ENCODE results near the gene KRTAP19-4. TPM values are rescaled to one million over a fixed set of nuclear protein-coding genes. Genes with fewer than 3 reads are reported as not detected.

KRTAP19-4 gene
- total and polyA plus RNA-seq, 7 experiments from 2014 or later: not detected

DNA sequence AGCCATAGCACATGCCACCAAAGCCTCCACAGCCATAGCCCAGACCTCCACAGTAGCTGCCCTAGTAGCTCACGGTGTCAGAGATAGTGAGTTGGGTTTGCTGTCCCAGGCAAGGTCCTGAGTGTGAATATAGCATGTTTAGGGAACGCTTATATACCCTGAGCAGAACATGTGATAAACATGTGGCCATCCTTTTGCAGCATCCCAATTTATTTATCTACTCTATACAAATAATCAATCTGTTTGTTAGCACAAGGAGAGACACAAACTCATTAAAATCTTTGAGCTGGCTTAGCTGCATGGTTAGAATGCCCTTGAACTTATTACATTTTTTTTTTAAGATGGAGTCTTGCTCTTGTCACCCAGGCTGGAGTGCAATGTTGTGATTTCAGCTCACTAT lies 9.6 kb downstream of the KRTAP19-4 start, which contains the start of gene KRTAP19-2:
KRTAP19-2 (minus strand) TSS at position 101 of the 400 bp plus-strand sequence; CDS start at position 13, 88 bp downstream.
- Histone ChIP-seq H3K36me3 (ENCODE audit: control insufficient read depth in 2 of 3, insufficient read depth in 3 of 3, low read length in 3 of 3) (no peaks in the 10 kb centered on the region), H3K27me3 (ENCODE audit: control insufficient read depth in 2 of 2, insufficient read depth in 2 of 2, low read length in 2 of 2) (no peaks in the 10 kb centered on the region), H3K4me1 (ENCODE audit: control insufficient read depth in 2 of 2, insufficient read depth in 2 of 2, low read length in 2 of 2) (no peaks in the 10 kb centered on the region), H3K9me3 (ENCODE audit: control insufficient read depth in 2 of 3, low read length in 3 of 3) (peaks cover 0 to 6% (median 0%) of the 10 kb centered on the region in 3 experiments), H3K4me3 (ENCODE audit: low read length) (no peak within 1 kb of the TSS), H3K27ac (ENCODE audit: low read depth, low read length) (no peak within 1 kb of the TSS)
- DNase-seq (no peak), ATAC-seq (no peak)
- Mint-ChIP-seq H3K36me3 (peaks cover 0 to 6% (median 0%) of the 10 kb centered on the region in 5 donors), H3K9me3 (peaks cover 1 to 20% (median 8%) of the 10 kb centered on the region in 11 donors), H3K27ac (no peak within 1 kb of the TSS), H3K27me3 (peaks cover 0 to 7% (median 4%) of the 10 kb centered on the region in 5 donors), H3K4me3 (no peak within 1 kb of the TSS), H3K4me1 (no peaks in the 10 kb centered on the region)
- ChIA-PET POLR2A (no interaction called here), CTCF (no interaction called here)
- intact Hi-C loops (cut with micrococcal nuclease): no loop called here

DNA sequence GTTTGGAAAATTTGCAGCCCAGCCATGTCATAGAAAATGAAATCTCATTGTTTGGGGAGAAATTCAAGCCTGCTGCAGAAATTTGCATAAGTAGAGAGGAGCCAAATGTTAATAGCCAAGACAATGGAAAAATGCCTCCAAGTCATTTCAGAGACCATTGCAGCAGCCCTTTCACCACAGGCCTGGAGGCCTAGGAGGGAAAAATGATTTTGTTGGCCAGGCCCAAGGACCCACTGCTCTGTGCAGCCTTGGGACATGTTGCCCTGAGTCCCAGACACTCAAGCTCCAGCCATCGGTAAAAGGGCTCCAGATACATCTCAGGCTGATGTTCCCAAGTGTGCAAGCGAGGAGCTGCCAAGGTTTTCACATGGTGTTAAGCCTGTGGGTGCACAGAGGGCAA lies 10.8 kb downstream of the KRTAP19-4 start:
- no peak overlapping the region for H3K27ac Mint-ChIP-seq
- peaks cover 0 to 6% (median 0%) of the 10 kb centered on the region in 5 donors for H3K36me3 Mint-ChIP-seq
- DNase-seq (no peak), ATAC-seq (no peak)
- Histone ChIP-seq H3K27ac (ENCODE audit: low read depth, low read length) (no peak overlapping the region), H3K4me3 (ENCODE audit: low read length) (no peak overlapping the region), H3K9me3 (ENCODE audit: control insufficient read depth in 2 of 3, low read length in 3 of 3) (peaks cover 0 to 6% (median 0%) of the 10 kb centered on the region in 3 experiments), H3K27me3 (ENCODE audit: control insufficient read depth in 2 of 2, insufficient read depth in 2 of 2, low read length in 2 of 2) (no peaks in the 10 kb centered on the region), H3K36me3 (ENCODE audit: control insufficient read depth in 2 of 3, insufficient read depth in 3 of 3, low read length in 3 of 3) (no peaks in the 10 kb centered on the region), H3K4me1 (ENCODE audit: control insufficient read depth in 2 of 2, insufficient read depth in 2 of 2, low read length in 2 of 2) (no peaks in the 10 kb centered on the region)
- no peaks in the 10 kb centered on the region for H3K4me1 Mint-ChIP-seq
- H3K4me3 Mint-ChIP-seq: no peak overlapping the region
- peaks cover 3 to 20% (median 8%) of the 10 kb centered on the region in 11 donors for H3K9me3 Mint-ChIP-seq
- peaks cover 0 to 9% (median 4%) of the 10 kb centered on the region in 5 donors for H3K27me3 Mint-ChIP-seq
- ChIA-PET CTCF (no interaction called here), POLR2A (no interaction called here)
- intact Hi-C loops (cut with micrococcal nuclease): no loop called here

DNA sequence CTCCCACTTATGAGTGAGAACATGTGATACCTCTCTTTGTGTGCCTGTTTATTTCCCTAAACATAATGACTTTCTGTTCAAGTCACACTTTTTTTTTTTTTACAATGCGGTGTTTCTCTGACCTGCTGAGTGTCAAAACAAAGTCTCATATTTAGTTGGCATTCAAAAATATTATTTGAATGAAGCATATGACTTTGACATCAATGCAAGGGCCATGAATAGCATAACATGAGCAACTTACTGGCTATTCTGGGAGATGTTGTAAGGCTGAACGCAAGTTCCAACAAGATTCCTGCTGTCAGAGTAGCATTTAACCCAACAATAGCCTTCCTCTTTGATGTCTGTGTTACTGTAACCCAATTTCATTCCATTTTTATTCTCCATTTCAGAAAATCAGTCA lies 14.8 kb downstream of the KRTAP19-4 start:
- Mint-ChIP-seq H3K27ac (no peak overlapping the region), H3K27me3 (peaks cover 0 to 17% (median 0%) of the 10 kb centered on the region in 5 donors), H3K4me1 (no peaks in the 10 kb centered on the region), H3K9me3 (peaks cover 3 to 19% (median 8%) of the 10 kb centered on the region in 11 donors), H3K4me3 (no peak overlapping the region), H3K36me3 (peaks cover 0 to 6% (median 0%) of the 10 kb centered on the region in 5 donors)
- POLR2A ChIA-PET: no interaction called here
- no peak overlapping the region for H3K27ac ChIP-seq (ENCODE audit: low read depth, low read length)
- no peak overlapping the region for H3K4me3 ChIP-seq (ENCODE audit: low read length)
- intact Hi-C loops (cut with micrococcal nuclease): no loop called here
- H3K4me1 ChIP-seq (ENCODE audit: control insufficient read depth in 2 of 2, insufficient read depth in 2 of 2, low read length in 2 of 2): no peaks in the 10 kb centered on the region
- H3K9me3 ChIP-seq (ENCODE audit: control insufficient read depth in 2 of 3, low read length in 3 of 3): peaks cover 0 to 6% (median 0%) of the 10 kb centered on the region in 3 experiments
- CTCF ChIA-PET: no interaction called here
- H3K36me3 ChIP-seq (ENCODE audit: control insufficient read depth in 2 of 3, insufficient read depth in 3 of 3, low read length in 3 of 3): no peaks in the 10 kb centered on the region
- no peaks in the 10 kb centered on the region for H3K27me3 ChIP-seq (ENCODE audit: control insufficient read depth in 2 of 2, insufficient read depth in 2 of 2, low read length in 2 of 2)
- DNase-seq (no peak), ATAC-seq (no peak)

DNA sequence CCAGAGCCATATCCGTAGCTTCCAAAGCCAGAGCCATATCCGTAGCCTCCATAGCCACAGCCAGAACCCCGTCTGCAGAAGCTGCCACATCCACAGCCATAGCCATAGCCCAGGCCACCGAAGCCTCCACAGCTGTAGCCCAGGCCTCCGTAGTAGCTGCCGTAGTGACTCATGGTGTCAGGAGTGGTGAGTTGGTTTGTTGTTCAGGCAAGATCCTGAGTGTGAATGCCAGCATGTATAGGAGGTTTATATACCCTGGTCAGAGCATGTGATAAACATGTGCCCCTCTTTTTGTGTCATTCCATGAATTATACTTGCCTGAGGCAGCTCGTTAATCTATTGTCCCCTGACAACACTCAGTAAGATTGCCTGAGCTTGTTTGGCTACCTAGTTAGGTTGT lies 16.8 kb downstream of the KRTAP19-4 start, which contains the start of gene KRTAP19-1:
KRTAP19-1 (minus strand) TSS at position 223 of the 400 bp plus-strand sequence; CDS start at position 173, 50 bp downstream.
- no peaks in the 10 kb centered on the region for H3K9me3 ChIP-seq (ENCODE audit: control insufficient read depth in 2 of 3, low read length in 3 of 3)
- Mint-ChIP-seq H3K27me3 (peaks cover 0 to 17% (median 0%) of the 10 kb centered on the region in 5 donors), H3K36me3 (no peaks in the 10 kb centered on the region), H3K4me3 (no peak within 1 kb of the TSS), H3K9me3 (peaks cover 0 to 5% (median 0%) of the 10 kb centered on the region in 11 donors), H3K4me1 (no peaks in the 10 kb centered on the region), H3K27ac (no peak within 1 kb of the TSS)
- ChIA-PET POLR2A (no interaction called here), CTCF (no interaction called here)
- DNase-seq (no peak), ATAC-seq (no peak)
- H3K27ac ChIP-seq (ENCODE audit: low read depth, low read length): no peak within 1 kb of the TSS
- no peaks in the 10 kb centered on the region for H3K36me3 ChIP-seq (ENCODE audit: control insufficient read depth in 2 of 3, insufficient read depth in 3 of 3, low read length in 3 of 3)
- intact Hi-C loops (cut with micrococcal nuclease): no loop called here
- no peak within 1 kb of the TSS for H3K4me3 ChIP-seq (ENCODE audit: low read length)
- no peaks in the 10 kb centered on the region for H3K27me3 ChIP-seq (ENCODE audit: control insufficient read depth in 2 of 2, insufficient read depth in 2 of 2, low read length in 2 of 2)
- H3K4me1 ChIP-seq (ENCODE audit: control insufficient read depth in 2 of 2, insufficient read depth in 2 of 2, low read length in 2 of 2): no peaks in the 10 kb centered on the region

DNA sequence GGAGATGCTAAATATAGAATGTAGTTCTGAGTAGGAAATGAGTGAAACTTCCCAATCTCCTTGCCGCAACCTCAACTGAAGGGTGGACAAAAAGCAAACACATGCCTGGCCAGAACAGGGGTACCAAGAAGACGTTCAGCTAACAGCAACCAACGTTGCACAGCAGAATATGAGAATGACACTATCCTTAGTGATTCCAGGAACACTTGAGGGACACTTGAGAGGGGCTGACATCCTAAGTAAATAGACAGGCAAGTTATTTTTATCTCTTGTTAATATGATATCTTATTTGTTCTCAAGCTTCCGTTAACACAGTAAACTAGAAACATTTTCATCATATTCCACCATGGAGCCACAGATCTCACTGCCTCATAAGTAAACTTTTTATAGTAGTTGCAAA lies 17.7 kb downstream of the KRTAP19-4 start:
- CTCF ChIA-PET: no interaction called here
- intact Hi-C loops (cut with micrococcal nuclease): no loop called here
- DNase-seq (no peak), ATAC-seq (no peak)
- H3K4me3 ChIP-seq (ENCODE audit: low read length): no peak overlapping the region
- no peaks in the 10 kb centered on the region for H3K9me3 ChIP-seq (ENCODE audit: control insufficient read depth in 2 of 3, low read length in 3 of 3)
- no peaks in the 10 kb centered on the region for H3K27me3 ChIP-seq (ENCODE audit: control insufficient read depth in 2 of 2, insufficient read depth in 2 of 2, low read length in 2 of 2)
- no peaks in the 10 kb centered on the region for H3K4me1 ChIP-seq (ENCODE audit: control insufficient read depth in 2 of 2, insufficient read depth in 2 of 2, low read length in 2 of 2)
- H3K27ac ChIP-seq (ENCODE audit: low read depth, low read length): no peak overlapping the region
- Mint-ChIP-seq H3K4me3 (no peak overlapping the region), H3K4me1 (peaks cover 0 to 2% (median 0%) of the 10 kb centered on the region in 7 donors), H3K27ac (no peak overlapping the region), H3K27me3 (peaks cover 0 to 17% (median 0%) of the 10 kb centered on the region in 5 donors), H3K9me3 (peaks cover 0 to 1% (median 0%) of the 10 kb centered on the region in 11 donors), H3K36me3 (no peaks in the 10 kb centered on the region)
- POLR2A ChIA-PET: no interaction called here
- no peaks in the 10 kb centered on the region for H3K36me3 ChIP-seq (ENCODE audit: control insufficient read depth in 2 of 3, insufficient read depth in 3 of 3, low read length in 3 of 3)

DNA sequence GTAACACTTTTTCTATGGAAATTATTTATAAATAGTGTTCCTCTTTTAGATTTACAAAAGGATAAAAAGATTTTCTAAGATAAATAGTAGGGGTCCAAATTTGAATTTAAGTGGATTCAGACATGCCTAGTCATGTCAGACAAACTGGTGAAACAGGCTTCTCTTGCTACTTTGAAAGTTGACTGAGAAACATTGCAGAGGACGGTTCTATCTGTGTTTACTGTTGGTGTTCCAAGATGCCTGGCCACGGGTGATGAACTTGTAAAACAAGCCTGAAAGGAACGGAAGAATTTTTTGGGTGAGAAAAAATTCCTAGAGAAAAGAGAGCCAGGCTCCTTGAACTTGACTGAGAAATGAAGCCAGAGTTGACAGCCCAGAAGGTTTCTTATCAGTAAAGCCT lies 19.0 kb downstream of the KRTAP19-4 start:
- Mint-ChIP-seq H3K9me3 (peaks cover 0 to 1% (median 0%) of the 10 kb centered on the region in 11 donors), H3K27me3 (peaks cover 0 to 17% (median 0%) of the 10 kb centered on the region in 5 donors), H3K4me3 (no peak overlapping the region), H3K36me3 (no peaks in the 10 kb centered on the region), H3K4me1 (peaks cover 0 to 2% (median 0%) of the 10 kb centered on the region in 7 donors), H3K27ac (no peak overlapping the region)
- H3K36me3 ChIP-seq (ENCODE audit: control insufficient read depth in 2 of 3, insufficient read depth in 3 of 3, low read length in 3 of 3): no peaks in the 10 kb centered on the region
- no peak for ATAC-seq
- ChIA-PET POLR2A (no interaction called here), CTCF (no interaction called here)
- intact Hi-C loops (cut with micrococcal nuclease): no loop called here
- DNase-seq: no peak
- no peaks in the 10 kb centered on the region for H3K9me3 ChIP-seq (ENCODE audit: control insufficient read depth in 2 of 3, low read length in 3 of 3)
- H3K27me3 ChIP-seq (ENCODE audit: control insufficient read depth in 2 of 2, insufficient read depth in 2 of 2, low read length in 2 of 2): no peaks in the 10 kb centered on the region
- H3K4me3 ChIP-seq (ENCODE audit: low read length): no peak overlapping the region
- H3K4me1 ChIP-seq (ENCODE audit: control insufficient read depth in 2 of 2, insufficient read depth in 2 of 2, low read length in 2 of 2): no peaks in the 10 kb centered on the region
- no peak overlapping the region for H3K27ac ChIP-seq (ENCODE audit: low read depth, low read length)
